GM12891 (cell line): ENCODE measurements around the gene DDX24.

Source experiments
- POLR2A ChIP-seq: IDR thresholded peaks from 2 replicates; pipeline ENCODE4 v1.6.1; 2011; ENCODE audit warnings: low read depth, low read length, control low read depth
- POLR2AphosphoS5 ChIP-seq: IDR thresholded peaks from 2 replicates; pipeline ENCODE4 v1.6.1; 2011; ENCODE audit warnings: low read depth, low read length, control low read depth

- TF ChIP-seq POLR2AphosphoS5 (no peak), POLR2A (no peak)
These were observed 38.4 kb downstream of the DDX24 start for GRCh38 chr14:94042433-94043091.
